NCI-H2196 (cell line): ENCODE results near the gene GALNT5.
"Not testable (repeated sequence)": the region's sequence is repeated elsewhere in the genome, so short reads cannot be mapped to it uniquely, and the experiment has no call there.

Experiments used
- DNase-seq: peaks from one replicate; lab custom pipeline; 2025; ENCODE audit not compliant: unreplicated experiment; lab: John Stamatoyannopoulos, UW

Gene GALNT5, protein sequence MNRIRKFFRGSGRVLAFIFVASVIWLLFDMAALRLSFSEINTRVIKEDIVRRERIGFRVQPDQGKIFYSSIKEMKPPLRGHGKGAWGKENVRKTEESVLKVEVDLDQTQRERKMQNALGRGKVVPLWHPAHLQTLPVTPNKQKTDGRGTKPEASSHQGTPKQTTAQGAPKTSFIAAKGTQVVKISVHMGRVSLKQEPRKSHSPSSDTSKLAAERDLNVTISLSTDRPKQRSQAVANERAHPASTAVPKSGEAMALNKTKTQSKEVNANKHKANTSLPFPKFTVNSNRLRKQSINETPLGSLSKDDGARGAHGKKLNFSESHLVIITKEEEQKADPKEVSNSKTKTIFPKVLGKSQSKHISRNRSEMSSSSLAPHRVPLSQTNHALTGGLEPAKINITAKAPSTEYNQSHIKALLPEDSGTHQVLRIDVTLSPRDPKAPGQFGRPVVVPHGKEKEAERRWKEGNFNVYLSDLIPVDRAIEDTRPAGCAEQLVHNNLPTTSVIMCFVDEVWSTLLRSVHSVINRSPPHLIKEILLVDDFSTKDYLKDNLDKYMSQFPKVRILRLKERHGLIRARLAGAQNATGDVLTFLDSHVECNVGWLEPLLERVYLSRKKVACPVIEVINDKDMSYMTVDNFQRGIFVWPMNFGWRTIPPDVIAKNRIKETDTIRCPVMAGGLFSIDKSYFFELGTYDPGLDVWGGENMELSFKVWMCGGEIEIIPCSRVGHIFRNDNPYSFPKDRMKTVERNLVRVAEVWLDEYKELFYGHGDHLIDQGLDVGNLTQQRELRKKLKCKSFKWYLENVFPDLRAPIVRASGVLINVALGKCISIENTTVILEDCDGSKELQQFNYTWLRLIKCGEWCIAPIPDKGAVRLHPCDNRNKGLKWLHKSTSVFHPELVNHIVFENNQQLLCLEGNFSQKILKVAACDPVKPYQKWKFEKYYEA

DNA sequence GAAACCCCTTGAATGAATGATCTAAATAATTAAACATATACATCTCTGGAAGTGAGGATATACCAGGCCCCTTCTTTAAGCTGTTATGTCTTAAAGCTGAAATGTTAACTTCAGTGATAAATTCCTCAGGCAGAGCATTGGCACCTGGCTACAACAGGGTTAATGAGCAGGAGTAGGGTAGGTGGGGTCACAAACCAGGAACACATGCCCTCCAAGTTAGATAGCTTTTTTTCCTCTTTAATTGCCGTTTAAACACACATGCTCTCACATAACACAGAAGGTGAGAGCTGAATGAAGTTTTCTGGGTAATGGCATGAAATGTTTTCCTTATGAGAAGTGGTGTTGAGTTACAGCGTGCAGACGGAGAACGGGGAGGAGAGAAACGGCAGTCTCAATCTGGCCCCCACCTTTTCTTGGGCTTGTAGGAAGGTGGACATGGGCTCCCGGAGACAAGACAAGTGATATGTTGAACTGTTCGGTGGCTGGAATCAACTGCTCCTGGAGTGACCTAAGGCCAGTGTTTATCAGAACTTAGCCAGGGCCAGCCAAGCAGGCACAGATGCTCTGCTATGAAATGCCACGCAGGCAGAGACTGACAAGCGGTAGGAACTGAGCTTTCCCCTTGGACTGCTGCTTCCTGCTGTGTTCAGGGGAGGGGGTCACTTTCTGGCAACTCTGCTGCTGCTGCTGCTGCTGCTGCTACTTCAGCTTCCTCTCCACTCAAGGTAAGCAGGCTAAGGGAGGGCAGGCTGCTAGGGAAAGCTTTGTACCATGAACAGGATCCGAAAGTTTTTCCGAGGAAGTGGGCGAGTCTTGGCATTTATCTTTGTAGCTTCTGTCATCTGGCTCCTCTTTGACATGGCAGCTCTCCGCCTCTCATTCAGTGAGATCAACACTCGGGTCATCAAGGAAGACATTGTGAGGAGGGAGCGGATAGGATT lies at the start of gene GALNT5:
TSS of gene GALNT5 (plus strand) at position 394 of the 941 bp plus-strand sequence. CDS start at position 772, 378 bp downstream.
- DNase-seq: no peak

GRCh38 chr2:157216286-157216965 lies 41.1 kb upstream of the GALNT5 start:
- no peak for DNase-seq

DNA sequence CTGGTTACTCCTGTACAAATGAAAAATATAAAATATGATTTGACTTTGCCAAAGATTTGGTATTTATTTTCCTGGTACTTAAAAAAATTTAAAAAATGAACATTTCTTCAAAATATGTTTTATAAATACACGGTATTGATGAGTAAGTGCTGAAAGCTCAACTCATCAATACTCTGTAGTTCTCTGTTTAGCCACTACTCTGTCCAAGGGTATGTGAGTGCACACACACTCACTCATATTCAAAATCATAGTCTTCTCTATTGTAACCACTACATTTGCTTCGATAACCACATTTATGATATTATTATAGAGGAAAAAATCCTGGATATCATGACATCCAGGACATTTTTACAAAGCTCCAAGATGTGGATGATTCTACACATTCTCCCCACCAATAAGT lies 40.1 kb upstream of the GALNT5 start:
- no peak for DNase-seq

- no peak for DNase-seq
Observed at GRCh38 chr2:157218911-157219310, 38.6 kb upstream of the GALNT5 start.

GRCh38 chr2:157220502-157220901 lies 37.0 kb upstream of the GALNT5 start:
- DNase-seq: no peak

DNA sequence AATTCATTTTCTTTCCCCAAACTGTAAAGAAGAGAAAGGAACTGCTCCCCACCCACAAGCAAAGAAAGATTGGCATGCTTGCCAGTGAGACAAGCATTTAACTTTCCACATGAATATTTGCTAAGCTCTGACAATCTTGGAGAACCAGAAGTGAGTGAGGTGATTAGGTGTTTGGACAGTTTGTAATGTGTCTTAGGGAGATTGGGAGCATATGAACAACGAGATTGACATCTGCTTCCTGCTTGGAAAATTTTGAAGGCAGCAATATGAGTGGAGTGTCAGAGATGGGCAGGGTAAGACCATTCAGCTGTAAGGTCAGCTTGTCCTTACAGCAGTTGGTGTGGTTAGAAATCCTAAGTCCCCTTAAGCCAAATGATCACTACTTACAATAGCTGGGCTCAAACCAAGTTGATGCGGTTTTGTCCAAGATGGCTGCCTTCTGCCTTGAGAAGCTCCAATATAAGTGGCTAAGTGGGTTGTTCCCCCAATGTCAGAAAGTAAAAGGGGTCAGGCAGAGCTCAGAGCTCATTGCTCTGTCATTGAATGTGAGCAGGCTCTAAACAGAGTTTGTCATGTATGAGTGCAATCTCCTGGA lies 36.0 kb upstream of the GALNT5 start:
- no peak for DNase-seq

DNA sequence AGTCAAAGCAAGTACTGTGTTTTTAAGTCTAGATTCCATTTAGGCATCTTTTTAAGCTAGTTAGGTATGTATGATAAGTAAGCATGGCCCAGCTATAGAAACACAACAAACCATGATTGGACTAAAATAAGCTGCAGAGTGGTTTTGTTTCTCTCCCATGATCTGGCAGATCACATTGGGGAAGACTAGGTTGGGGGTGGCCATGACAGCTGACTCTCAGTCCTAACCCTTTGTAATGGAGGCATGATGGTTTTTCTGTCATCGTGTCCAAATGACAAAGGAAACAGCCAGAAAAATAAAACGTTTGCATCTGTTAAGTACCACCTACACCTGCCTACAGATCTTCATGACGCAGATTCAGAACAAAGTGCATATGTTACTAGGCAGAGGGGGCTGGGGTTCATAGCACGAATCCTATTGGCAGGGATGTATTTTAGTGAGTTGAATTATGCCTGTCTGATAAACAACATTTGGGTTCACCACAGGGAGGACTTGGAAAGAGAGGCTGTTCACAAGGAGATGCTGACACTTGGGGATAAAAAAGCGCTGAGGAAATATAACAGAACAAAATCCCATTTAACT lies 33.8 kb upstream of the GALNT5 start:
- no peak for DNase-seq

DNA sequence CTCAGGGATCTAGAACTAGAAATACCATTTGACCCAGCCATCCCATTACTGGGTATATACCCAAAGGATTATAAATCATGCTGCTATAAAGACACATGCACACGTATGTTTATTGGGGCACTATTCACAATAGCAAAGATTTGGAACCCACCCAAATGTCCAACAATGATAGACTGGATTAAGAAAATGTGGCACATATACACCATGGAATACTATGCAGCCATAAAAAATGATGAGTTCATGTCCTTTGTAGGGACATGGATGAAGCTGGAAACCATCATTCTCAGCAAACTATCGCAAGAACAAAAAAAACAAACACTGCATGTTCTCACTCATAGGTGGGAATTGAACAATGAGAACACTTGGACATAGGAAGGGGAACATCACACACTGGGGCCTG lies 33.1 kb upstream of the GALNT5 start:
- DNase-seq: not testable (repeated sequence)

GRCh38 chr2:157227592-157227991 lies 29.9 kb upstream of the GALNT5 start:
- no peak for DNase-seq

- no peak for DNase-seq
Observed at GRCh38 chr2:157228946-157229345, 28.6 kb upstream of the GALNT5 start.

DNA sequence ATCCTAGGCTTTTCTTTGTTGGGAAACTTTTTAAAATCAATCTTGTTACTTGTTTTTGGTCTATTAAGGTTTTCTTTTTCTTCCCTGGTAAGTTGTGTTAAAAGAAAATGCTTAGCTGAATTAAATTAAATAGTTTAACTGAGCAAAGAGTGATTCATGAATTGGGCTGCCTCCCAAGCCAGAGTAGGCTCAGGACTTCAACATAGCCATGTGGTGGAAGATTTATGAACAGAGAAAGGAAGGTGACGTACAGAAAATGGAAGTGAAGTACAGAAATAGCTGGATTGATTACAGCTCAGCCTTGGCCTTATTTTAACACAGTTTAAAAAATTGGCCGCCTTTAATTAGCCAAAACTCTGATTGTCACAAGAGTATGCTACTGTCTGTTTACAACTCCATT lies 27.9 kb upstream of the GALNT5 start:
- no peak for DNase-seq

- no peak for DNase-seq
Observed at GRCh38 chr2:157231476-157231875, 26.0 kb upstream of the GALNT5 start.

- DNase-seq: no peak
Observed at GRCh38 chr2:157233506-157233905, 24.0 kb upstream of the GALNT5 start.

DNA sequence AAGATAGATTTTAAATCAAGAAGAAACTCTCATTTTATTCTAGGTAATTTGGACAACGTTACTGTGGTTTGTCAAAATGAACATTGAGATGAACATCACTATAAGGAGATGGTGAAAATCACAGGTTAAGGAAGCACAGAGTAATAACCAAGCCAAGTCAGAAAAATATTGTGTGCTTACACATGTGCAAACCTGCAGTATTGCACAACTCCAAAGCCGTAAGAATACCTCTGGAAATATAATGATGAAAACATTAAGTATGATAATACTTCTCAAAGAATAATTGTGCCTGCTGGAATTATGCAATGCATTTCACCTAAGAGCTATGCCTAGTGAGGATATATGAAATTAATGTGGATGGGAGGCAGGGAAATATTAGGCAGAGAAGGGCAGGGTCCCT lies 21.1 kb upstream of the GALNT5 start:
- no peak for DNase-seq

GRCh38 chr2:157238296-157238695 lies 19.2 kb upstream of the GALNT5 start:
- no peak for DNase-seq

GRCh38 chr2:157244691-157245090 lies 12.8 kb upstream of the GALNT5 start:
- no peak for DNase-seq

- no peak for DNase-seq
Observed at GRCh38 chr2:157245144-157245840, 12.2 kb upstream of the GALNT5 start.

- no peak for DNase-seq
Observed at GRCh38 chr2:157245846-157246764, 11.4 kb upstream of the GALNT5 start.
